Peyer's patch (tissue), 4 donors: Measurements from ENCODE around the gene OLR1.

Source experiments
- CTCF ChIP-seq, 6 experiments: fragments of 450-650 bp in 4 of 6; fragments of 200-600 bp in 2 of 6; sonication (generic) in 1 of 6; IDR thresholded peaks; one replicate each; pipeline ENCODE4 v1.5.1; 2017 to 2019; ENCODE audit warnings: antibody characterized with exemption in 6 of 6, mild to moderate bottlenecking in 3 of 6, moderate library complexity in 1 of 6
- POLR2A ChIP-seq, 2 donors: fragments of 450-650 bp; IDR thresholded peaks; one replicate each; pipeline ENCODE4 v1.5.1; 2017; ENCODE audit warnings: antibody characterized with exemption in 2 of 2, mild to moderate bottlenecking in 2 of 2, moderate library complexity in 2 of 2

GRCh38 chr12:10132850-10133370 lies 39.0 kb downstream of the OLR1 start:
- TF ChIP-seq POLR2A (IDR thresholded peaks at IDR 0.05), result no peak
- TF ChIP-seq CTCF (IDR thresholded peaks at IDR 0.05), result no peak
